Heart right ventricle (tissue), 16 donors: ENCODE data around the gene SPATS2. TPM values are rescaled to one million over a fixed set of nuclear protein-coding genes. Genes with fewer than 3 reads are reported as not detected.
A peak's percentile ranks its signal among the peaks of the same experiment; 100 is the strongest.

Experiments
- ATAC-seq, 8 donors: fragments of 200-7000 bp; cut with Tn5 transposase; one replicate each; pipeline ENCODE4 v1.9.1; 2020; ENCODE audit warnings: mild to moderate bottlenecking in 8 of 8, moderate library complexity in 8 of 8, moderate number of reproducible peaks in 1 of 8
- DNase-seq, 2 donors: peaks; one replicate each; pipeline ENCODE4 v3.0.0-alpha.2; 2020
- H3K27ac ChIP-seq, 10 donors: fragments of 200-600 bp; sonication (generic) in 2 of 10; one replicate each; pipeline versions ENCODE4 v1.5.0 to v1.8.0; 2020 to 2022; ENCODE audit warnings: mild to moderate bottlenecking in 3 of 10
- H3K27me3 ChIP-seq, 7 donors: fragments of 200-600 bp; one replicate each; pipeline ENCODE4 v1.8.0; 2021 to 2022; ENCODE audit warnings: mild to moderate bottlenecking in 2 of 7
- H3K36me3 ChIP-seq, 9 donors: fragments of 200-600 bp; sonication (generic) in 1 of 9; one replicate each; pipeline versions ENCODE4 v1.5.0 to v1.8.0; 2020 to 2022; ENCODE audit warnings: mild to moderate bottlenecking in 2 of 9
- H3K4me1 ChIP-seq, 9 donors: fragments of 200-600 bp; sonication (generic) in 1 of 9; one replicate each; pipeline versions ENCODE4 v1.5.0 to v1.8.0; 2020 to 2022; ENCODE audit warnings: mild to moderate bottlenecking in 4 of 9
- H3K4me3 ChIP-seq, 10 donors: fragments of 200-600 bp; sonication (generic) in 2 of 10; one replicate each; pipeline versions ENCODE4 v1.5.0 to v1.8.0; 2020 to 2022; ENCODE audit warnings: mild to moderate bottlenecking in 7 of 10, moderate library complexity in 2 of 10
- H3K9me3 ChIP-seq, 11 donors: fragments of 200-600 bp in 10 of 11; sonication (generic) in 2 of 11; one replicate each; pipeline versions ENCODE4 v1.5.0 to v1.8.0; 2013 to 2022; ENCODE audit warnings: mild to moderate bottlenecking in 2 of 11, control low read depth in 1 of 11, moderate library complexity in 1 of 11
- WGBS, 2 donors: extraction: QIAGEN DNeasy Blood & Tissue Kit; methylation state at CpG; one replicate each; pipeline ENCODE4 v1.1.7; 2013; ENCODE audit warnings: inconsistent platforms in 1 of 2; 5-methylcytosine and 5-hydroxymethylcytosine counted together
- intact Hi-C, 10 donors: fragments of 100-400 bp; cut with DNase I; formaldehyde crosslinking; loops; one replicate each; pipeline versions ENCODE4 v1.11.1 to v1.14.2; 2022
- polyA plus RNA-seq, 2 donors: library from polyadenylated mRNA; stranded (reverse); fragments of 200-250 nt; gene quantifications; one replicate each; pipeline ENCODE4 v1.2.3, GENCODE V29; 2013
- total RNA-seq, 10 donors: library from RNA; stranded (reverse); fragmentation: NEBNext Ultra II Directional in 3 of 10; extraction: Animal tissue kit (Norgen Biotek cat#: 25700) in 3 of 10; gene quantifications; one replicate each; pipeline versions ENCODE4 v1.2.1 to v1.2.4, GENCODE V29; 2021 to 2023
- TF ChIP-seq, protein P1 (sequence below), 9 donors: fragments of 200-600 bp; sonication (generic) in 2 of 9; IDR thresholded peaks; one replicate each; pipeline versions ENCODE4 v1.5.0 to v1.8.0; 2021 to 2022; ENCODE audit warnings: antibody characterized with exemption in 9 of 9, mild to moderate bottlenecking in 5 of 9, moderate library complexity in 1 of 9
- donor health status: Arrhythmogenic right ventricular cardiomyopathy.
- donor health status: ischemic (EF 13 %, LVEDD 7.1; RV severe dilation, severe dysfunction).
- donor health status: healthy with polysubstance abuse.
- donor health status: DM: no; HTN: yes; CAD: no.
- donor health status: DM: no; HTN: no; CAD: no.
- donor health status: ischemic (EF 25% LVEDD 6.9; RV normal size, moderate dysfunction).
- donor health status: ischemic (EF 25% LVEDD 5.7; RV mildly dilated, moderate dysfunction).
- donor health status: healthy.
- donor health status: DM: yes; HTN: yes; CAD: no.
- donor health status: Ischemic cardiomyopathy.
- donor health status: ischemic (EF 35%, LVEDD 5.7; RV mildly dilated, moderate dysfunction).
- donor health status: nonischemic (EF 11% LVEDD 7.7; RV severe dilation, severe dysfunction).
- donor health status: DM: yes; HTN: yes; CAD: no.
- donor health status: PGD.
- donor health status: ischemic (EF 29% LVEDD 5.4; RV normal size, mild dysfunction).
- donor health status: nonischemic (EF 23%, LVEDD 6.1; RV moderate dilation, normal function).

The SPATS2 gene
- total and polyA plus RNA-seq, 12 donors, result 3.5 to 11.5 (median 5.1) TPM

DNA sequence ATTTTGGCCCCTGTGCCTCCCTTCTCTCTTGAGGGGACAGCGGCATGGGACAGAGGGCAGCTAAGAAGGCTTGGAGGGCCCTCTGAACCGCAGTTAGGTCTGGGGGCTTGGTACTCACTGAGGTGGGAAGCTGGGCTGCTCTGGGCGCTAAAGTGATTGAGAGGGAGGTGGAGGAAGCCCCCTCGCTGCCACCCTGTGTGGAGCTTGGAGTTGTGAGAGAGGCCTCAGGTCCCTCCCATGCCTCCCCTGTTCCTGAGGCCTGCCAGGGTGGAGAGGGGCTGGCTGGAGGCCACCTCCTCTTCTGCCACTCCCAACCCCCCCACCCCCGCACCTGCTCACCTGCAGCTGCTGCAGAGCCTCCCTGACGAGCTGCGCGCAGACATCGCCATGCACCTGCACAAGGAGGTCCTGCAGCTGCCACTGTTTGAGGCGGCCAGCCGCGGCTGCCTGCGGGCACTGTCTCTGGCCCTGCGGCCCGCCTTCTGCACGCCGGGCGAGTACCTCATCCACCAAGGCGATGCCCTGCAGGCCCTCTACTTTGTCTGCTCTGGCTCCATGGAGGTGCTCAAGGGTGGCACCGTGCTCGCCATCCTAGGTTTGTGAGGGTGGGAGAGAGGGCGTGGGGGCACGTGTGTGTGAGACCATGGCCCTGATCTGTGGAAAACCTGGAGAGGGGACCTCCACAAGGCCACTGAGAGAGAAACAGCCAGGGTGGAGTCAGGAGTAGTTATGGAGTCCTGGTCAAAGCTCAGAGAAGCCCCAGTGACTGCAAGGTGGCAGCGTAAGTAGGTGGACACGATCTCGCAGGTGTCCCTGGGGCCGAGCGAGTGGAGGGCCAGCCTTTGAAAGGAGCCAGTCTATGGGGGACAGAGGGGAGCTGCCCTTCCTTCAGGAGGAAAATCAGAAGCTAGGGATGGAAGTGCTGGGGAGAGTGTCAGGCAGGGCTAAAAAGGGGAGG is 182.8 kb downstream of the SPATS2 start:
- 95 to 98% methylated on average over 28 of the region's 28 CpGs for WGBS, 2 donors
- Histone ChIP-seq H3K27ac (no peak overlapping the region), H3K4me1 (peaks cover 0 to 36% (median 23%) of the 10 kb centered on the region in 9 donors), H3K4me3 (peak overlapping the region in 7 of 10 donors; percentile 21 to 55 (median 46)), H3K36me3 (no peaks in the 10 kb centered on the region), H3K27me3 (peaks cover 0 to 50% (median 24%) of the 10 kb centered on the region in 7 donors), H3K9me3 (no peaks in the 10 kb centered on the region)
- intact Hi-C loops, result loop anchor here in 1 of 10 donors (5.0 kb wide), 1 partner anchor 733 kb away; the partner anchor contains the start of gene CACNB3
- peak in 1 of 8 donors; percentile 2 for ATAC-seq
- TF ChIP-seq, protein P1, sequence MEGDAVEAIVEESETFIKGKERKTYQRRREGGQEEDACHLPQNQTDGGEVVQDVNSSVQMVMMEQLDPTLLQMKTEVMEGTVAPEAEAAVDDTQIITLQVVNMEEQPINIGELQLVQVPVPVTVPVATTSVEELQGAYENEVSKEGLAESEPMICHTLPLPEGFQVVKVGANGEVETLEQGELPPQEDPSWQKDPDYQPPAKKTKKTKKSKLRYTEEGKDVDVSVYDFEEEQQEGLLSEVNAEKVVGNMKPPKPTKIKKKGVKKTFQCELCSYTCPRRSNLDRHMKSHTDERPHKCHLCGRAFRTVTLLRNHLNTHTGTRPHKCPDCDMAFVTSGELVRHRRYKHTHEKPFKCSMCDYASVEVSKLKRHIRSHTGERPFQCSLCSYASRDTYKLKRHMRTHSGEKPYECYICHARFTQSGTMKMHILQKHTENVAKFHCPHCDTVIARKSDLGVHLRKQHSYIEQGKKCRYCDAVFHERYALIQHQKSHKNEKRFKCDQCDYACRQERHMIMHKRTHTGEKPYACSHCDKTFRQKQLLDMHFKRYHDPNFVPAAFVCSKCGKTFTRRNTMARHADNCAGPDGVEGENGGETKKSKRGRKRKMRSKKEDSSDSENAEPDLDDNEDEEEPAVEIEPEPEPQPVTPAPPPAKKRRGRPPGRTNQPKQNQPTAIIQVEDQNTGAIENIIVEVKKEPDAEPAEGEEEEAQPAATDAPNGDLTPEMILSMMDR (IDR thresholded peaks at IDR 0.05), result no peak
- DNase-seq, result no peak

DNA sequence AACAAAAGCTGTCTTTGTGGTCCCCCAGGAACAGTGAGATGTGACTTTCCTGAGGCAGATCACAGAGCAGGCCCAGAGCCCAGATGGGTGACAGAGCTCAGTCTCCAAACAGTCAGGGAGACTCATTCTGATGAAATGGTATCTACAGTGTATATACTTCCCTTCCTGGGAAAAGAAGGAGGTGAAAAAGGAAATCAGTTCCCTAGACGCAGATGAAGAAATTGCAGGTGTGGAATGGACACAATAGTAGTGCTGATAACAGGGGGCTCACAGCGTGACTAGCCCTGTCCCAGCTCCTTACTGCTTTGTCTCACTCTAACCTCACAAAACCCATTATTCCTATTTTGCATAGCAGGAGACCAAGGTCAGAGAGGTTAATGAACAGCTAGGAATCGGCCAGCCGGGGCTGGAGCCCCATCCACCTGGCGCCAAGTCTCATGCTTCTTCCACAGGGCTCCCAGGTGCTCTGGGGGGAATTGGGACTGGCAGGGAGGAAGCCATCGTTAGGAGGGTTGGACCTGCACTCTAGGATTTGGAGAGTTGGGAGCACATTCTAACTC is 183.5 kb downstream of the SPATS2 start:
- intact Hi-C loops, result no loop called here
- 82 to 88% methylated on average over 6 of the region's 6 CpGs for WGBS, 2 donors
- TF ChIP-seq, protein P1 (IDR thresholded peaks at IDR 0.05), result no peak
- Histone ChIP-seq H3K27me3 (peaks cover 0 to 46% (median 24%) of the 10 kb centered on the region in 7 donors), H3K9me3 (no peaks in the 10 kb centered on the region), H3K4me1 (peaks cover 0 to 36% (median 23%) of the 10 kb centered on the region in 9 donors), H3K27ac (no peak overlapping the region), H3K36me3 (peaks cover 0 to 3% (median 0%) of the 10 kb centered on the region in 9 donors), H3K4me3 (no peak overlapping the region)
- no peak for DNase-seq
- ATAC-seq, result no peak

DNA sequence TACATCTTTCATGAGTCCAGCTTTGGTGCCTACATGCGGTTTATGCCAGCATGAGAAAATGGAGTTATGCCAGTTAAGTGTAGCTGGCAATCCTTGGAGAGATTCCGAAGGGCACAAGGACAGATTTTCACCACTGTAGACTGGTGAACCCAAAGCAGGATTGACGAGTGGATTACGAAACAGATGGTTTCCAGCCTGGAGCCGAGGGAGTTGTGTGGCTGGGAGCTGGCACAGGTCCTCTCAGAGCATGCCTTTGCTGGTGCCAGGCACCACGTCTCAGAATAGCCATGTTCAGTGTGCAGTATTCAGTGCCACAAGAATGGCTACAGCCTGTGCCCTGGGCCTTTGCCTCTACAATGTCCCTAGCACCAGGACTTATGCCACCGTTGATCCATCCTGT is 184.8 kb downstream of the SPATS2 start:
- Histone ChIP-seq H3K4me1 (peaks cover 0 to 36% (median 23%) of the 10 kb centered on the region in 9 donors), H3K4me3 (no peak overlapping the region), H3K36me3 (peaks cover 0 to 14% (median 0%) of the 10 kb centered on the region in 9 donors), H3K27me3 (peaks cover 0 to 36% (median 14%) of the 10 kb centered on the region in 7 donors), H3K27ac (peak overlapping the region in 8 of 10 donors; percentile 14 to 70 (median 56)), H3K9me3 (no peaks in the 10 kb centered on the region)
- intact Hi-C loops, result loop anchor here in 1 of 10 donors (2.0 kb wide), 1 partner anchor 29 kb away; no protein-coding TSS in a partner anchor
- TF ChIP-seq, protein P1 (IDR thresholded peaks at IDR 0.05), result no peak
- ATAC-seq (peak; percentile 30 to 84 (median 62)), DNase-seq (peak; percentile 29 to 49)
- WGBS, 2 donors, result 50 to 51% methylated on average over 7 of the region's 7 CpGs

DNA sequence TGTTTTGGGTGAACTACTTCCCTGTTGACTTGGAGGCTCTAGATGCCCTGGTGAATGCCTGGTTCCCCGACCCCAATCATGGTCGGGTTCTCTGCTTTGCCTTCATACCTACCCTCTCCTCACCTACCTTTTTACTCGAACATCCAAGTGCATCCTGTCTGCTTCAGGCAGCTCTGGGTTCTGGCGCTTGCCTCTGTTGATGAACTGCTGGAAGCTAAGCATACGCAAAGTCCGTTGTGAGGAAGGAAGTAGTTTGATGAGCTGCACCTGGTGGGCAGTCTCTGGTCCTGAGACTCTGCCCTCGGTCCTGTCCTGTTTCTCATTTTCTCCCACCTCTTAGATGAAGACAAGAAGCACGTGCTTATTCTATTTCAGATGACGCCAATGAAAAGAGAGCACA is 185.2 kb downstream of the SPATS2 start:
- ATAC-seq (no peak), DNase-seq (no peak)
- intact Hi-C loops, result loop anchor here in 1 of 10 donors (2.0 kb wide), 1 partner anchor 28 kb away; no protein-coding TSS in a partner anchor
- peaks cover 0 to 18% (median 0%) of the 10 kb centered on the region in 9 donors for H3K36me3 ChIP-seq
- peaks cover 0 to 32% (median 11%) of the 10 kb centered on the region in 7 donors for H3K27me3 ChIP-seq
- TF ChIP-seq, protein P1 (IDR thresholded peaks at IDR 0.05), result no peak
- H3K27ac ChIP-seq, result peak overlapping the region in 8 of 10 donors; percentile 16 to 70 (median 50)
- H3K4me3 ChIP-seq, result no peak overlapping the region
- WGBS, 2 donors, result 45% methylated on average over 9 of the region's 9 CpGs
- peaks cover 0 to 36% (median 23%) of the 10 kb centered on the region in 9 donors for H3K4me1 ChIP-seq
- H3K9me3 ChIP-seq, result no peaks in the 10 kb centered on the region
